ENCODE results near the gene COL18A1. TPM values are rescaled to one million over a fixed set of nuclear protein-coding genes. Genes with fewer than 3 reads are reported as not detected.
A peak's percentile ranks its signal among the peaks of the same experiment; 100 is the strongest.

The COL18A1 gene
- total RNA-seq, 4 donors from 2014 or later, result 19.3 to 121 (median 23.3) TPM

GRCh38 chr21:45477176-45478114 lies 72.5 kb downstream of the COL18A1 start:
- peak overlapping the region in 1 of 4 donors; percentile 35 for H3K4me3 ChIP-seq
- no peaks in the 10 kb centered on the region for H3K27me3 ChIP-seq
- 50 to 58% methylated on average over 1 to 40 of the region's 44 CpGs for WGBS, 2 donors (ENCODE audit: low coverage in 1 of 2)
- no peak for TF ChIP-seq POLR2A (IDR thresholded peaks at IDR 0.05)
- no peak for TF ChIP-seq CTCF (IDR thresholded peaks at IDR 0.05)
- TF ChIP-seq POLR2AphosphoS5 (IDR thresholded peaks at IDR 0.05), result no peak
- TF ChIP-seq EP300 (IDR thresholded peaks at IDR 0.05; ENCODE audit: low read depth), result no peak
- DNase-seq, result no peak
- H3K36me3 ChIP-seq, result no peaks in the 10 kb centered on the region
- H3K27ac ChIP-seq, result peak overlapping the region; percentile 3 to 56 (median 46)
- no peaks in the 10 kb centered on the region for H3K9me3 ChIP-seq
- in situ Hi-C loops (cut with MboI; ENCODE audit: low pct_ligation_motif_present in 1 of 4, low pct_unique_long_range_greater_than_20kb in 1 of 4, low sequenced_read_pairs in 3 of 4) (loop anchor here in 1 of 4 donors (10.0 kb wide), 1 partner anchor 117 kb away; no protein-coding TSS in a partner anchor), intact Hi-C loops (cut with DNase I; ENCODE audit: low total_unique reads) (no loop called here)
- H3K4me1 ChIP-seq, result peaks cover 7 to 16% (median 14%) of the 10 kb centered on the region in 4 donors

GRCh38 chr21:45478115-45478801 lies 73.3 kb downstream of the COL18A1 start:
- Histone ChIP-seq H3K36me3 (no peaks in the 10 kb centered on the region), H3K4me1 (peaks cover 7 to 15% (median 12%) of the 10 kb centered on the region in 4 donors), H3K4me3 (peak overlapping the region in 2 of 4 donors; percentile 10 to 35), H3K27me3 (no peaks in the 10 kb centered on the region), H3K27ac (peak overlapping the region; percentile 3 to 56 (median 46)), H3K9me3 (no peaks in the 10 kb centered on the region)
- intact Hi-C loops (cut with DNase I; ENCODE audit: low total_unique reads) (no loop called here), in situ Hi-C loops (cut with MboI; ENCODE audit: low pct_ligation_motif_present in 1 of 4, low pct_unique_long_range_greater_than_20kb in 1 of 4, low sequenced_read_pairs in 3 of 4) (loop anchor here in 1 of 4 donors (10.0 kb wide), 1 partner anchor 117 kb away; no protein-coding TSS in a partner anchor)
- WGBS, 2 donors (ENCODE audit: low coverage in 1 of 2), result 20 to 22% methylated on average over 9 to 29 of the region's 32 CpGs
- DNase-seq, result peak; percentile 74
- TF ChIP-seq EP300 (IDR thresholded peaks at IDR 0.05; ENCODE audit: low read depth) (no peak), POLR2AphosphoS5 (IDR thresholded peaks at IDR 0.05) (no peak), CTCF (IDR thresholded peaks at IDR 0.05) (peak; percentile 87 to 91 (median 89)), POLR2A (IDR thresholded peaks at IDR 0.05) (no peak)

GRCh38 chr21:45478816-45479669 lies 74.1 kb downstream of the COL18A1 start:
- Histone ChIP-seq H3K27ac (peak overlapping the region in 3 of 4 donors; percentile 3 to 50 (median 43)), H3K4me3 (peak overlapping the region in 2 of 4 donors; percentile 10 to 35), H3K36me3 (no peaks in the 10 kb centered on the region), H3K9me3 (no peaks in the 10 kb centered on the region), H3K4me1 (peaks cover 7 to 15% (median 12%) of the 10 kb centered on the region in 4 donors), H3K27me3 (no peaks in the 10 kb centered on the region)
- 79 to 83% methylated on average over 8 to 31 of the region's 31 CpGs for WGBS, 2 donors (ENCODE audit: low coverage in 1 of 2)
- intact Hi-C loops (cut with DNase I; ENCODE audit: low total_unique reads) (no loop called here), in situ Hi-C loops (cut with MboI; ENCODE audit: low pct_ligation_motif_present in 1 of 4, low pct_unique_long_range_greater_than_20kb in 1 of 4, low sequenced_read_pairs in 3 of 4) (loop anchor here in 1 of 4 donors (10.0 kb wide), 1 partner anchor 116 kb away; no protein-coding TSS in a partner anchor)
- no peak for TF ChIP-seq EP300 (IDR thresholded peaks at IDR 0.05; ENCODE audit: low read depth)
- no peak for TF ChIP-seq POLR2A (IDR thresholded peaks at IDR 0.05)
- no peak for TF ChIP-seq CTCF (IDR thresholded peaks at IDR 0.05)
- no peak for TF ChIP-seq POLR2AphosphoS5 (IDR thresholded peaks at IDR 0.05)
- DNase-seq, result no peak

Data from transverse colon (tissue), 4 donors.